ENCODE data around the gene LARGE1. TPM values are rescaled to one million over a fixed set of nuclear protein-coding genes. Genes with fewer than 3 reads are reported as not detected.

LARGE1 gene
- total RNA-seq, 1 experiment from 2014 or later = 1.5 TPM

DNA sequence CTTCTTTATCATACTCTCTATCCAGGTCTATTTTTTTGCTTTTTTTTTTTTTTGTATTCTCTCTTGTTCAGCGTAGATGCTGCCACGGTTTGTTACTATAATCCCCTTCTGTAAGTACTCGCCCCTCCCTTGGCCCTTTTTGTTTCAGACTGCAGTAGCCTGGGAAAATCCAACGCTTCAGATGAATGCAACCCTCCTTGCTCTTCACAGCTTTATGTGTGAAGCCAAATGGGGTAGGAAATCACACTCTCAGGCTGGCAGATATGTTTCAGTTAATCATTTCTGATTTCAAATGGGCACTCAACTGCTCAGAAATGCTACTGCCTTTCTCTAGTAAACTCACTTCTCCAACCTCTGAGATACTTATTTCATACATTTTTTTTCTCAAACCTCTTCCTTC is 149.1 kb downstream of the LARGE1 start (continued):
- TF ChIP-seq, protein P1, sequence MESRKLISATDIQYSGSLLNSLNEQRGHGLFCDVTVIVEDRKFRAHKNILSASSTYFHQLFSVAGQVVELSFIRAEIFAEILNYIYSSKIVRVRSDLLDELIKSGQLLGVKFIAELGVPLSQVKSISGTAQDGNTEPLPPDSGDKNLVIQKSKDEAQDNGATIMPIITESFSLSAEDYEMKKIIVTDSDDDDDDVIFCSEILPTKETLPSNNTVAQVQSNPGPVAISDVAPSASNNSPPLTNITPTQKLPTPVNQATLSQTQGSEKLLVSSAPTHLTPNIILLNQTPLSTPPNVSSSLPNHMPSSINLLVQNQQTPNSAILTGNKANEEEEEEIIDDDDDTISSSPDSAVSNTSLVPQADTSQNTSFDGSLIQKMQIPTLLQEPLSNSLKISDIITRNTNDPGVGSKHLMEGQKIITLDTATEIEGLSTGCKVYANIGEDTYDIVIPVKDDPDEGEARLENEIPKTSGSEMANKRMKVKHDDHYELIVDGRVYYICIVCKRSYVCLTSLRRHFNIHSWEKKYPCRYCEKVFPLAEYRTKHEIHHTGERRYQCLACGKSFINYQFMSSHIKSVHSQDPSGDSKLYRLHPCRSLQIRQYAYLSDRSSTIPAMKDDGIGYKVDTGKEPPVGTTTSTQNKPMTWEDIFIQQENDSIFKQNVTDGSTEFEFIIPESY (IDR thresholded peaks at IDR 0.05; ENCODE audit: extremely low read depth, insufficient replicate concordance, low read length) = no peak
- TF ChIP-seq FOSL1 (IDR thresholded peaks at IDR 0.05; ENCODE audit: low read depth) (no peak), POLR2A (IDR thresholded peaks at IDR 0.05; ENCODE audit: borderline replicate concordance, extremely low read depth, insufficient read depth, insufficient read length) (no peak), EZH2phosphoT487 (IDR thresholded peaks at IDR 0.05; ENCODE audit: borderline replicate concordance) (no peak)

- no peaks in the 10 kb centered on the region for H3K4me1 ChIP-seq (ENCODE audit: control insufficient read depth in 1 of 2, insufficient read depth in 2 of 2, low read length in 2 of 2)
- no peaks in the 10 kb centered on the region for H4K20me1 ChIP-seq (ENCODE audit: insufficient read depth)
- no peak overlapping the region for H3K4me3 ChIP-seq (replicated peaks in 1 of 2; ENCODE audit: low read depth in 1 of 2, low read length in 2 of 2)
- intact Hi-C loops (cut with micrococcal nuclease) = no loop called here
- no peaks in the 10 kb centered on the region for H3K79me2 ChIP-seq (ENCODE audit: insufficient read depth, low read length)
- ChIA-PET POLR2A (no interaction called here), CTCF (no interaction called here), RAD21 (ENCODE audit: low non-redundant PET in 1 of 2, low total read pairs in 2 of 2, uncharacterized antibody in 2 of 2, unreplicated experiment in 2 of 2) (no interaction called here)
- no peaks in the 10 kb centered on the region for H3K36me3 ChIP-seq (ENCODE audit: control insufficient read depth in 1 of 2, insufficient read depth in 2 of 2, low read length in 2 of 2)
- no peak for ATAC-seq
- no TSS peak for BruUV-seq (replicated peaks)
- no peak overlapping the region for H2AFZ ChIP-seq (ENCODE audit: low read depth, low read length, poor library complexity, severe bottlenecking)
- H3K9me3 ChIP-seq (ENCODE audit: control insufficient read depth in 1 of 2, insufficient read depth in 1 of 2, low read depth in 1 of 2, low read length in 2 of 2) = peaks cover 13 to 26% of the 10 kb centered on the region in 2 experiments; a peak in 2 of 4 replicates
- H3K9me2 ChIP-seq (ENCODE audit: insufficient read depth) = no peaks in the 10 kb centered on the region
- no peaks in the 10 kb centered on the region for H3K27me3 ChIP-seq (ENCODE audit: insufficient read depth, low read length)
- no peak overlapping the region for H3K9ac ChIP-seq (ENCODE audit: low read length)
- H3K4me2 ChIP-seq (ENCODE audit: low read length) = no peak overlapping the region
- no peak overlapping the region for H3K27ac ChIP-seq (ENCODE audit: low read depth, low read length)
- DNase-seq (ENCODE audit: low read depth, low spot score) = no peak
- TF ChIP-seq, protein P1 (IDR thresholded peaks at IDR 0.05; ENCODE audit: extremely low read depth, insufficient replicate concordance, low read length) = no peak
- TF ChIP-seq CBX3 (IDR thresholded peaks at IDR 0.05; ENCODE audit: low read depth) (no peak), CEBPB (IDR thresholded peaks at IDR 0.05; ENCODE audit: low read depth) (no peak), SP1 (IDR thresholded peaks at IDR 0.05; ENCODE audit: low read depth) (no peak), TCF7L2 (IDR thresholded peaks at IDR 0.05; ENCODE audit: borderline replicate concordance, extremely low read depth, insufficient read depth, insufficient read length) (no peak), REST (IDR thresholded peaks at IDR 0.05; ENCODE audit: low read depth) (no peak), EZH2phosphoT487 (IDR thresholded peaks at IDR 0.05; ENCODE audit: borderline replicate concordance) (no peak), YY1 (IDR thresholded peaks at IDR 0.05; ENCODE audit: extremely low read depth, insufficient replicate concordance, low read depth, low read length) (no peak), SIN3A (IDR thresholded peaks at IDR 0.05; ENCODE audit: low read depth) (no peak), EZH2 (IDR thresholded peaks at IDR 0.05) (no peak), ZFX (IDR thresholded peaks at IDR 0.05) (no peak), MAX (IDR thresholded peaks at IDR 0.05) (no peak), ATF3 (IDR thresholded peaks at IDR 0.05) (no peak), JUND (IDR thresholded peaks at IDR 0.05) (no peak), POLR2A (IDR thresholded peaks at IDR 0.05; ENCODE audit: borderline replicate concordance, extremely low read depth, insufficient read depth, insufficient read length) (no peak), SRF (IDR thresholded peaks at IDR 0.05; ENCODE audit: low read depth) (no peak), ZNF274 (IDR thresholded peaks at IDR 0.05; ENCODE audit: low read depth, low read length) (no peak), POLR2AphosphoS5 (IDR thresholded peaks at IDR 0.05; ENCODE audit: low read depth, low read length) (no peak), FOSL1 (IDR thresholded peaks at IDR 0.05; ENCODE audit: low read depth) (no peak)
Measured at GRCh38 chr22:33770723-33771122, 149.6 kb downstream of the LARGE1 start.
